Occipital lobe (tissue), 2 donors: ENCODE data around the gene EEF1G. TPM values are rescaled to one million over a fixed set of nuclear protein-coding genes. Genes with fewer than 3 reads are reported as not detected.
A peak's percentile ranks its signal among the peaks of the same experiment; 100 is the strongest.
"Not testable (repeated sequence)": the region's sequence is repeated elsewhere in the genome, so short reads cannot be mapped to it uniquely, and the experiment has no call there.

ENCODE experiments used
- DNase-seq: peaks from one replicate; lab custom pipeline; 2025; lab: John Stamatoyannopoulos, UW
- total RNA-seq: library from RNA; depleted of rRNA; stranded (reverse); fragments of >200 nt; gene quantifications from one replicate; pipeline ENCODE4 v1.2.3, GENCODE V29; 2014

Gene EEF1G
- total RNA-seq, 1 donor from 2014 or later, result 1,633 TPM

GRCh38 chr11:62578541-62578940 is 4.8 kb upstream of the EEF1G start:
- DNase-seq, result no peak

GRCh38 chr11:62577046-62577714 is 3.5 kb upstream of the EEF1G start:
- DNase-seq, result no peak

GRCh38 chr11:62575837-62576236 is 2.1 kb upstream of the EEF1G start:
- no peak for DNase-seq

GRCh38 chr11:62575156-62575555 is 1.5 kb upstream of the EEF1G start:
- no peak for DNase-seq

- DNase-seq, result no peak
These were observed 826 bp upstream of the EEF1G start for GRCh38 chr11:62574363-62575071.

GRCh38 chr11:62573006-62573591 is 592 bp downstream of the EEF1G start:
- DNase-seq, result no peak

- DNase-seq, result no peak
These were observed 1.3 kb downstream of the EEF1G start for GRCh38 chr11:62572431-62572830.

DNA sequence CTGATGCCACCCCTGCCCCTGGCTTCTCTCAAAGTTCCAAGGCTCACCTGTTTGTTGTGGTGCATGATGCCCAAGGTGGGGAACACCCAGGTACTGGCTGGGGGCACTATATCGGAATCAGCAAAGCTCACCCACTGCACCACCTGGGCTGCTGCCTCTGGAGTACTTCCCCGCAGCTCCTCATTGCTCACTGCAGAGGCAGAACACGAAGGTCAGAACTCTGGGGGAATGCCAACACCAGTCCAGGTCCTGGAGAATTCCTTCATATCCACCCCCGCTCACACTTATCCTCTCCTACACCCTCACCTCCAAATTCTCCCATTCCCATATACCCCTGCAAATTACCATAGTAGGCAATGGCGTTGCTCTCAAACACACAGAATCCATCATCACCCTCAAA is 2.2 kb downstream of the EEF1G start:
- DNase-seq, result not testable (repeated sequence)

DNA sequence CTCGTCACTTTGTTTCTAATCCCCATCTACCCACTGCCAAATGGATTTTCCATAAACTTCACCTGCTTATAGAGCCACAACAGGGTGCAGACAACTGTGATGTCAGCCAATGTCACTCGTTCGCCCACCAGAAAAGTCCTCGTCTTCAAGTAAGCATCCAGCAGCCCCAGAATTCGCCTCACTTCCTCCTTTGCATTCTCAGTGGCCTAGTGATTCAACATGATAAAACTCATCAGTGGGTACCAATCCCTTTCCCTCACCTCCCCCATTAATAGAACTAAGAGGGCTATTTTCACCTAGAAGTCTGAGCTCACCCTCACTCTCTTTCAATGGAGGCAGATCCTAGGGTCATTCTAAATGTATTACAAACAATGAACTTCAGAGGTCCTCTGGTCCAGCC is 2.8 kb downstream of the EEF1G start:
- DNase-seq, result not testable (repeated sequence)

GRCh38 chr11:62569611-62570010 is 4.1 kb downstream of the EEF1G start:
- no peak for DNase-seq

DNA sequence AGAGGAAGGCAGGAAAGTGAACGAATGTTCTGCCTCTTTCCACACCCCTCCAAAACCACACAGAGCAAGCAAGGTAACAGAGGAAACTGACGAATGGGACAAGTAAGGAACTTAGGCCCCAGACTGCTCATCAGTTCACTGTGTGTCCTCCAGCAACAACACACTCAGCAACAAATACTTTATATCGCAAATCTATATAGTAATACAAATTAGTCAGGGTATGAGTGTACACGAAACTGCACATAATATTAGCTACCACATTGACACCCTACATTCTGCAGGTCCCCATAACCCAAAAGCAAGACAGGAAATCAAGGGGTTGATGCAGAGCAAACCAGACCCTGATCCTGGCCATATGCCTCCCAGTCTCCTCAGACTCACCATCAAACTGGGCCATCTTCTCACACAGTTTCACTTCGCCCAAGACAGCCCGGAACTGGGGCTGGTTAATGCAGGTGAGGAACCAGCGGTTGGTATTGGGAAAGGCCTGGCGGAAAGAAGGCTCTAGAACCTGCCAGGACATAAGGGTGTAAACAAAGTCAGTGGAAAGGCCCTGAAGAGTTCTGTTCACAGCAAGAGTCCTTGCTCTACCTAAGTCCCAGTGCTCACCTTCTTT is 6.6 kb downstream of the EEF1G start:
- DNase-seq, result no peak

GRCh38 chr11:62566247-62566646 is 7.4 kb downstream of the EEF1G start:
- no peak for DNase-seq

- no peak for DNase-seq
These were observed 8.4 kb downstream of the EEF1G start for GRCh38 chr11:62565100-62565802.

DNA sequence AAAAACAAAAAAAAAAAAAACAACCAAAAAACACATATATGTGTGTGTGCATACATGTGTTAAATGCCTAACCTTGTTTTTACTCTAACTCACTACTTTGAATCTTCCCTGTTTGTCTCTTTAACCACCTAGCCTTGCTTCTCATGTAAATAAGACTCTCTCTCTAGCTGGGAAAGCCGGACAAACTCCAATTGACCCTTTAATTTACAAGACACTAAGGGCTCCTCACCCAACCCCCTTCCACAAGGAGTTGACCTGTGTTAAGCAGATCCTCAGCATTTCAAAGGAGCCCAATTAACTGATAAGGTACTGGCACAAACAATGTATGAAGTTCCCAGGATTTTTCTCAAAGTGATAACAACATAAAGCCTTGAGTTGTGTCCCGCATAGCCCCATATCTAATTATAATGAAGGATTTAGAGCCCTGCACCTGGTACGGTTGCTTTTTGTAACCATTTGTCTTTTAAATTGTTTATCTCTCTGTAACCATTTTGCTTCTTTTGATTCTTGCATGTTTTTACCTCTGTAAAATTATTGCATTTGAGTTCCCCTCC is 11.9 kb downstream of the EEF1G start:
- not testable (repeated sequence) for DNase-seq

- DNase-seq, result no peak
These were observed 13.1 kb downstream of the EEF1G start for GRCh38 chr11:62560566-62561103.

DNA sequence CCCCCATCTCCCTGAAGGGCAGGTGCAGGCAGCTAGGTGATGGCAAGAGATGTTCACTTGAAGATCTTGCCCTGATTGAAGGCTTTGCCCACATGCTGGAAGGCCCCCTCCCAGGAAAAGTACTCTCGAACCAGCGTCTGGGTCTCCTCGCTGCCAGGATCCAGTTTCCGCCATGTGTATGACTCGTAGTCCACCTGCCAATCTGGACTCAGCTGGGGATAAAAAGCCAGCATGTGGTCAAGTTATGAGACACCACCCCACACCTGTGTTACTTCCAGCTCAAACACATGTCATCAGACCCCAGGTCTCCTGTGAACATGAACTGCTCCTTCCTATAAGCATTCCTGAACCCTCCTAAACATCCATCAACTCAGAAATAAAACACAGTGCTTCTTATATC is 14.1 kb downstream of the EEF1G start:
- not testable (repeated sequence) for DNase-seq

DNA sequence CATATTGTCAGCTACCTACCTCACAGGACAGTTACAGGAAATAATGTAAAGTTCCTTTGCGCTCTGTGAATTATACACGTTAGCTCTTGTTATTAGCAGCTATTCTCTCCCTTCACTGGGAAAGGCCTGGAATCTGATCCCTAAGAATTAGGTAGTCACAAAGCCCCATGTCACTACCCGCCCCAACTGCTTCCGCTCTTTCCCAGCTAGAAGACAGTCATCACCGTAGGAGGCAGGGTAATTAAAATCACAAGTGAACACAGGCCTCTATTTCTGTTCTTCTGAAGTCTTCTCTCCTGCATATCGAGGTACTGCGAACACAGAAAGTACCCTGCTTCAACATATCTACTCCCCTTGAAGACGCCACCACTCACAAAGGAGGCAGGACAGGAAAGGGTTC is 14.5 kb downstream of the EEF1G start:
- DNase-seq, result no peak

GRCh38 chr11:62558669-62559068 is 15.0 kb downstream of the EEF1G start:
- DNase-seq, result no peak

DNA sequence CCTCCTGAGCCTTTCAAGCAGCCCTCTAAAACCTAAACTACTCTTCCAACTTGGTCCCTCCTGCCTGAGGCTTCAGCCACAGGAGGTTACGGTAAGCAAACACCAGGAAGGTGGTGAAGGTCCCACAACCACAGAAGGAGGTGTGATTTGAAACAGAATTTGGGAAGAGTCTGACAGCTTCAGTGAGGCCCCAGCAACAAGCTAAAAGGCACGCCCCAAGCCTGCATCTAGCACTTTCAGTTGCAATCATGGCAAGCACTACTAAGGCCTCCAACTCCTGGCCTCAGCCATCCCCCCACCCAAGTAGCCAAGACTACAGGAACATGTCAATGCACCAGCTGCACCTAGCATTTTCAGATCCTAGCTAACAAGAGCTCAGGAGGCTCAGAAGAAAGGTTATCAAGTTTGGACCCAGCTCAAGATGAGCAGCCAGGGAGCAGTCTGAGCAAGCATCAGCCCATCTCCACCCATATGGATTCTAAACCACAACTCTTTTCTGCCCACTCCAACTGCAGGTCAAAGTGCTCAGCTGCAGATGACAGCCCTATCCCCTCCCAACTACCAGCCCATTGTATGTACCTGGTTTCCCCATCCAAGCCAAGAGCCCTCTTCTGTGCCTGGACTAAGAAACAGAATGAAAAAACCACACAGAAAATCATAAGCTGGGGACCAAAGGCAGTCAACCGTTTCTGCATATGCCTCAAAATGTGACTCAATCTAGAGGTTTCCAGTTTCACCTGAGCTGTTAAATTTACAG is 16.6 kb downstream of the EEF1G start:
- no peak for DNase-seq

DNA sequence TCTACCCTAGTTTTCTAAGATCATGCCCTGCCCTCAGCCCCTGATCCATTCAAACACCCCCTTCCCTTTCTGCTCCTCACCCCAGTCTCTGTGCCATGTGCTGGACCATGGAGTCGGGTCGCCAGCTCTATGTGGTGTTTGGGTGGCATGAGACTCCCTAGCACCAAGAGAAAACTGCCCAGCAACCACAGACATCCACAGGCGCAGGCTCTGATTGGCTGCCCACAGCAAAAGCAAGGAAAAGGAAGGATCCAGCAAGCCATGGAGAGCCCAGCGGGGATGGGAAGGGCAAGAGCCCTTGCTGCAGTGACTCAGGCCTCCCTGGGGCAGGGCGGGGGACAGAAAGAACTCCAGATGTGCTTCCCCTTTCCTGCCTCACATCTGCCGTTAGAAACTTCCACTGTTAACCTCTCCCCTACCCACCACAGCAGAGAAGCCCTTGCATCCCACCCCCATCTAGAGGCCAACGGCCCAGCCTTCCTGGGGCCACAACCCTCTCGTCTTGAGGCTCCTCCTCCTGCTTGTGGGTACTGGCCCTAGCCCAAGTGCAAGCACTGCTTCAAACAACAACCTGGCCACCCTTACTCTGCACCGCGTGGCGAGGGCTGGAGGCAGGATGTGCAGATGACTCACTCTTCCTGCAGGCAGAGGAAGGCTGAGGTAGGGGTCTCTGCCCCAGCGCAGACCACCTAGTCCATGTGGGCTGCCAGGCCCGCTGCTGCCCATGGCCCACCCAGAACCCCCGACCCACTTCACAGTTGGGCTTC is 17.4 kb downstream of the EEF1G start:
- peak; percentile 70 for DNase-seq
